ENCODE measurements around the gene TBC1D5. TPM values are rescaled to one million over a fixed set of nuclear protein-coding genes. Genes with fewer than 3 reads are reported as not detected.

TBC1D5 gene
- polyA plus RNA-seq, 1 experiment, result 44.6 TPM

DNA sequence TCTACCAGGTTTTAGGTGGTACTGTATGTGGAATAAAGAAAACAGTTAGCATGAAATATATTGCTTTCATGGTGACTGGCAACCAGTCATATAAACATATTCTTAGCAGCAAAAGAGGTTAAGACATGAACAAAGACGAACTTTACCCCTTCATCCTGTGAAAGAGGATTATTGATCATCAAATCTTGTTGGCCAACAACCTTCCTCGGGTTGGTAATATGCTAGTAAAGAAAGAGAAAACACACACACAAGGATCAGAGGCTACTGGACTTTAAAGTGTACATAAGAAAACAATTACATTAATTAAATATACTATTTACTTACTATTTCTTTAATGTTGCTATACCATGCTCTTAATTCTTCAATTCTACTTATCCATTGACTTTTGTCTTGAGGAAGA is 337.9 kb downstream of the TBC1D5 start:
- POLR2A ChIA-PET, result no interaction called here
- TF ChIP-seq, protein P1, sequence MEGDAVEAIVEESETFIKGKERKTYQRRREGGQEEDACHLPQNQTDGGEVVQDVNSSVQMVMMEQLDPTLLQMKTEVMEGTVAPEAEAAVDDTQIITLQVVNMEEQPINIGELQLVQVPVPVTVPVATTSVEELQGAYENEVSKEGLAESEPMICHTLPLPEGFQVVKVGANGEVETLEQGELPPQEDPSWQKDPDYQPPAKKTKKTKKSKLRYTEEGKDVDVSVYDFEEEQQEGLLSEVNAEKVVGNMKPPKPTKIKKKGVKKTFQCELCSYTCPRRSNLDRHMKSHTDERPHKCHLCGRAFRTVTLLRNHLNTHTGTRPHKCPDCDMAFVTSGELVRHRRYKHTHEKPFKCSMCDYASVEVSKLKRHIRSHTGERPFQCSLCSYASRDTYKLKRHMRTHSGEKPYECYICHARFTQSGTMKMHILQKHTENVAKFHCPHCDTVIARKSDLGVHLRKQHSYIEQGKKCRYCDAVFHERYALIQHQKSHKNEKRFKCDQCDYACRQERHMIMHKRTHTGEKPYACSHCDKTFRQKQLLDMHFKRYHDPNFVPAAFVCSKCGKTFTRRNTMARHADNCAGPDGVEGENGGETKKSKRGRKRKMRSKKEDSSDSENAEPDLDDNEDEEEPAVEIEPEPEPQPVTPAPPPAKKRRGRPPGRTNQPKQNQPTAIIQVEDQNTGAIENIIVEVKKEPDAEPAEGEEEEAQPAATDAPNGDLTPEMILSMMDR (IDR thresholded peaks at IDR 0.05; ENCODE audit: low read depth, low read length), result no peak
- Histone ChIP-seq H3K27ac (ENCODE audit: low read depth, low read length) (no peak overlapping the region), H3K4me3 (ENCODE audit: low read depth, low read length) (no peak overlapping the region), H3K27me3 (ENCODE audit: control insufficient read depth, insufficient read depth, low read length) (no peaks in the 10 kb centered on the region), H3K9me3 (ENCODE audit: control insufficient read depth, insufficient read depth, low read length) (no peaks in the 10 kb centered on the region)
- CTCF ChIA-PET, result interaction anchor here (1.0 to 2.1 kb wide), 3 partner anchors 9 to 803 kb away, joined by 3 to 13 read pairs (median 4); no protein-coding TSS in a partner anchor
- no peak for DNase-seq (ENCODE audit: low read depth, low spot score)

DNA sequence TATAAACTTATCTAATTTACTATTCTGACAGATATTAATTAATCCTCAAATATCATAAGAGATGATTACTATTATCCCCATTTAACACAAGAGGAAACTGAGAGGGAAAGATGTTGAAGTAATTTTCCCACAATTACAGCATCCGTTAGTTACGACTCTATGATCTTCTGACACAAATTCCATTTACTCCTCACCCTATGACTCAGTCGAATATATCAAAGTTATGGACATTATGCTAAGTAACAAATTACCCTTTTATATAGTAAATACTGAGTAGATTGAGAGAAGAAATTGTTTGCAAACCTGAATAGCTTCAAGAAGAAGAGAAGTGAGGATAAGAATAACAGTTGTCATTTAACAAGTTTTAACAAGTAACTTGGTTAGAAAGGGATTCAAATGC is 340.0 kb downstream of the TBC1D5 start:
- POLR2A ChIA-PET, result no interaction called here
- no peak for DNase-seq (ENCODE audit: low read depth, low spot score)
- TF ChIP-seq, protein P1 (IDR thresholded peaks at IDR 0.05; ENCODE audit: low read depth, low read length), result no peak
- Histone ChIP-seq H3K27ac (ENCODE audit: low read depth, low read length) (no peak overlapping the region), H3K9me3 (ENCODE audit: control insufficient read depth, insufficient read depth, low read length) (no peaks in the 10 kb centered on the region), H3K27me3 (ENCODE audit: control insufficient read depth, insufficient read depth, low read length) (no peaks in the 10 kb centered on the region), H3K4me3 (ENCODE audit: low read depth, low read length) (no peak overlapping the region)
- CTCF ChIA-PET, result interaction anchor here (0.8 kb wide), 1 partner anchor 101 kb away, joined by 3 read pairs; no protein-coding TSS in a partner anchor

DNA sequence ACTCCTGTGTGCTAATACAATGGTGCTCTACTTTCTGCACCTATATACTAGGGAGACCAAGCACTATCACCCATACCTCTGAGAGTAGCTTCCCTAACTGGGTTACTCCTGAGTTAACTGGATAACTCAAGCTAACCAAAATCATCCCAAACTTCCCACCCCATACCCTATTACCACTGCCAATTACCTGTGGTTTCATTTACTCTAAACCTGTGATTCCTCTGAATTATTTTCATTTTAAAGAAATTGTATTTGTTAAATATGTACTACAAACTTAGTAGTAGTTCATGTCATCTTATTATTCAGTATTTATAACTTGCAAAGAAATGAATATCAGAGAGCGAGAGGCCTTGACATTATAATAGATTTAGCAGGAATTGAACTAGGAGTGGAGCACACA is 340.5 kb downstream of the TBC1D5 start:
- H3K4me3 ChIP-seq (ENCODE audit: low read depth, low read length), result no peak overlapping the region
- no peaks in the 10 kb centered on the region for H3K27me3 ChIP-seq (ENCODE audit: control insufficient read depth, insufficient read depth, low read length)
- H3K9me3 ChIP-seq (ENCODE audit: control insufficient read depth, insufficient read depth, low read length), result no peaks in the 10 kb centered on the region
- POLR2A ChIA-PET, result no interaction called here
- no peak overlapping the region for H3K27ac ChIP-seq (ENCODE audit: low read depth, low read length)
- CTCF ChIA-PET, result interaction anchor here (0.8 kb wide), 1 partner anchor 101 kb away, joined by 3 read pairs; no protein-coding TSS in a partner anchor
- TF ChIP-seq, protein P1 (IDR thresholded peaks at IDR 0.05; ENCODE audit: low read depth, low read length), result no peak
- DNase-seq (ENCODE audit: low read depth, low spot score), result no peak

DNA sequence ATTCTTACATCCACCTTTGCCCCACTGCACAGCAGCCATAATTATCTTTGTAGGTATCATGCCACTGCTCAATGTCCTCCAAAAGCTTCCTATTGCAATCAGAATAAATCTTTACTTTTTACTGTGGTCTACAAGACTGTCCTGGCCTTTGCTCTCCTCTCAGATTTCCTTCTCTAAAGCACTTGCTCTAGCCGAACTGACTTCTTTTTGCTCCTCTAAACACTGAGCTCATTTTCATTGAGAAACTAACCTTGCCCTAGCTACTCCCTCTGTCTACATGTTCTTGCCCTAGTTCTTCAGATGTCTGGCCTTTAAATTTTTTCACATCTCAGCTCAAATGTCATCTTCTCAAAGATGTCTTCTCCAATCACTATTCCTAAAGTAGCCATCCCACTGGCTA is 342.8 kb downstream of the TBC1D5 start:
- no peak for DNase-seq (ENCODE audit: low read depth, low spot score)
- CTCF ChIA-PET, result interaction anchor here (1.8 to 2.5 kb wide), 2 partner anchors 14 to 798 kb away, joined by 5 to 16 read pairs; no protein-coding TSS in a partner anchor
- POLR2A ChIA-PET, result no interaction called here
- Histone ChIP-seq H3K27me3 (ENCODE audit: control insufficient read depth, insufficient read depth, low read length) (no peaks in the 10 kb centered on the region), H3K9me3 (ENCODE audit: control insufficient read depth, insufficient read depth, low read length) (no peaks in the 10 kb centered on the region), H3K4me3 (ENCODE audit: low read depth, low read length) (no peak overlapping the region), H3K27ac (ENCODE audit: low read depth, low read length) (no peak overlapping the region)
- TF ChIP-seq, protein P1 (IDR thresholded peaks at IDR 0.05; ENCODE audit: low read depth, low read length), result no peak

DNA sequence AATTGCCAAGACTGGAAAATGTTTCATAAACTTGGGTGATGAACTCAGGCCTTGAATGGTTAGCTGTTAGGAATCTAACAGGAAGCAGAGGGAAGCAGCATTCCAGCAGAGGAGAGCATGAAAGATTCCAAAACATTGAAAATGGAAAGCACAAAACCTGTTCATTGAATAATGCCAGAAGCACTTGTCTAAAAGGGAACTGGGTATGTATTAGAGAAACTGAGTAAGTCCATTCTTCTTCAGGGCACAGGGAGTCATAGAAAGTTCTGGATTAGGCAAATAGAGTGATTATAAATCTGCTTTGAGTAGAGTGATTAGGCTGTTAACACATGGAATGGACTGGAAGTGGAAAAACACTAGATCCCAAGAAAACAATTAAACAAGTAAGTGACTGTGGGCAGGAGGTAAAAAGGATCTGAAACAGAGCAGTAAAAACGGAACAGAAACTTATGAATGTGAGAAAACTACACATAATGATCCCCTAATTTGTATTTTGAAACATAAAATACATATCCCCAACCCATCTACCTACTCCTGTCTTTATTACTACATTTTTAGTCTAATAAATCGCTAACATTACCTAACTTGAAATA is 343.4 kb downstream of the TBC1D5 start:
- Histone ChIP-seq H3K27ac (ENCODE audit: low read depth, low read length) (no peak overlapping the region), H3K27me3 (ENCODE audit: control insufficient read depth, insufficient read depth, low read length) (no peaks in the 10 kb centered on the region), H3K9me3 (ENCODE audit: control insufficient read depth, insufficient read depth, low read length) (no peaks in the 10 kb centered on the region), H3K4me3 (ENCODE audit: low read depth, low read length) (no peak overlapping the region)
- POLR2A ChIA-PET, result no interaction called here
- CTCF ChIA-PET, result interaction anchor here (1.8 to 2.5 kb wide), 2 partner anchors 14 to 798 kb away, joined by 5 to 16 read pairs; no protein-coding TSS in a partner anchor
- TF ChIP-seq, protein P1 (IDR thresholded peaks at IDR 0.05; ENCODE audit: low read depth, low read length), result no peak
- no peak for DNase-seq (ENCODE audit: low read depth, low spot score)

Data from AG04450 (cell line).